ENCODE data around the gene SMIM45.
"Not testable (repeated sequence)": the region's sequence is repeated elsewhere in the genome, so short reads cannot be mapped to it uniquely, and the experiment has no call there.

The SMIM45 gene

DNA sequence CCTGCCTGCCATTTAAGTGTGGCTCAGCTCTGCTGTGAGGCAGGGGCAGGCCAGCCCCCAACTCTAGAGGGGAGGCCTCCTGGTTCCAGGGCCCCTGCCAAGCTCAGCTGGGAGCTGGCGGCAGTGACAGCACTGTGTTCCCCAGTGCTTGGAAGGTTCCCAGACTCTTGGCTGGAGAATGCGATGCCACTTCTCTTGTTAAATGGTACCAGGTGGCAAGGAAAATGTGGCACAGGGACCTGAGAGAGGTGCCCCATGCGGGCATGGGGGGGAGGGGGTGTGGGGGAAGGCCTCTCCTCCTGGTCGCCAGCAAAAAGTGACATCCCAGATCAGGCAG lies 17.0 kb upstream of the SMIM45 start:
- no peak for DNase-seq

DNA sequence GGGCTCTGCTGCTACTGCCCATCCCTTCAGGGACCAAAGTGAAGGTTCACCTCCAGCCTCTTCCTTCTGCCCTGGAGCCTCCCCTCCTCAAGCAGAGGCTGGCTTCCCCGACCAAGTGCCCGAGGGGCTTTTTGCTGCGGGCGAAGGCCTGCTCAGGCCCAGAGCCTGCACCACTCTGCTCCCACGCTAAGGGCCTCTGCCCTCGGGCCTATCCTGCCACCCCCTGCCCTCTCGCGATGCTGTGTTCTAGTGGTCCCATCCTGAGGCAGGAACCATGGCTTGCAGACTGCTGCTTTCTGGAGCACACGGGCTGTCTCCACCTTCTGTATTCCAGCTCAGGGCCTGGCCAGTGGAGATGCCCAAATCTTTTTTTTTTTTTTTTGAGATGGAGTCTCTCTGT lies 16.4 kb upstream of the SMIM45 start:
- no peak for DNase-seq

DNA sequence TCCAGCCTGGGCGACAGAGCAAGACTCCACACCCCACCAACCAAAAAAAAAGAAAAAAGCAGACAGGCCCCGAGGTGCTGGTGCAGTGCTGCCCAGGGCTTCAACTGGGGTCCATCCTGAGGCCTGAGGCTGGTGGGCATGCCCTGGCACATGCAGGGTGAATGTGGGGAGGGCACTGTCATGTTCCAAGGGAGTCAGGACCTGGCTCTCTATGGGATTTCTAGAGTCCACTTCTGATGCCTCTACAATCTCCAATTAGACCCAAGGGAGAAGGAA lies 15.1 kb upstream of the SMIM45 start:
- DNase-seq: no peak

- DNase-seq: peak; percentile 89 to 98 (median 95)
These were observed 11.7 kb upstream of the SMIM45 start for GRCh38 chr22:41939981-41940831.

DNA sequence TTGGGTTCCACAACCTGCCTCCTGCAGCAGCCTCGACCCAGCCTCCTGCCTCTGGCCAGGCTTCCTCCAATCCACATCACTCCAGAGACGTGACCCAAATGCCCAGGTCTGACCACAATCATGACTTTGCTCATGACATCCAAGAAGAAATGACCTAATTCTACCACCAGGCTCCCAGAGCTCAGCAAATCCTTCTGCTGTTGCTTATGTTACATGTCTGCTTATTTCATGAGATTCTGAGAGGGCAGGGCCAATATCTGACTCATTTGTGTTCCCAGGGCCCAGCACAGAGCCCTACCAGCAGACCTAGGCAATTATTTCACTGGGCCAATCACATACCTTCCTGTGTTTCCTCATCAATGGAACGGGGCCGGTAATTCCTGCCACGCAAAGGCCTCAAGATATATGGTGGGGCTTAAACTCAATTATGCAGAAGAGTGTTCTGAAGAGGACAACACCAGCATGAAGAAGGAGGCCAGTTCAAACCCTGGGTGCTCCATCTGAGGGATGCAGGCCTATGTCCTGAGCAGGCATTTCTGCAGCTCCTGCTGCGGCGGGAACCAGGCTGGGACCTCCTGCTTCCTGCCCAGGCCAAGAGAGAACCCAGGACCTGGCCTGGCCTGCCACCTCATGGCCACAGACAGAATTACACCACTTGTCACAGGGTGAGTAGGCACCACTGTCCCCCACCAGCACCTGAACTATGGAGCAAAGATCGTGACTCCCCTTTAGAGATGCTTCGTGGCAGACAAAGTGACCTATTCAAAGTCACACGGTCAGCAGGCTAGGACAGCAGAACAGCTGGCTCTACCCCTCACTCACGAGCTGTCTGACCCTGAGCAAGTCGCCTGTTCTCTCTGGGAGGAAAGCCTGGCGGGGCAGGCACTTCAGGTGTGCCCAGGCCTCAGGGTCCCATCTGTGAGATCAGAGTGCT lies 10.9 kb upstream of the SMIM45 start:
- DNase-seq: peak; percentile 68 to 85 (median 78)

GRCh38 chr22:41943661-41944209 lies 8.2 kb upstream of the SMIM45 start:
- no peak for DNase-seq

DNA sequence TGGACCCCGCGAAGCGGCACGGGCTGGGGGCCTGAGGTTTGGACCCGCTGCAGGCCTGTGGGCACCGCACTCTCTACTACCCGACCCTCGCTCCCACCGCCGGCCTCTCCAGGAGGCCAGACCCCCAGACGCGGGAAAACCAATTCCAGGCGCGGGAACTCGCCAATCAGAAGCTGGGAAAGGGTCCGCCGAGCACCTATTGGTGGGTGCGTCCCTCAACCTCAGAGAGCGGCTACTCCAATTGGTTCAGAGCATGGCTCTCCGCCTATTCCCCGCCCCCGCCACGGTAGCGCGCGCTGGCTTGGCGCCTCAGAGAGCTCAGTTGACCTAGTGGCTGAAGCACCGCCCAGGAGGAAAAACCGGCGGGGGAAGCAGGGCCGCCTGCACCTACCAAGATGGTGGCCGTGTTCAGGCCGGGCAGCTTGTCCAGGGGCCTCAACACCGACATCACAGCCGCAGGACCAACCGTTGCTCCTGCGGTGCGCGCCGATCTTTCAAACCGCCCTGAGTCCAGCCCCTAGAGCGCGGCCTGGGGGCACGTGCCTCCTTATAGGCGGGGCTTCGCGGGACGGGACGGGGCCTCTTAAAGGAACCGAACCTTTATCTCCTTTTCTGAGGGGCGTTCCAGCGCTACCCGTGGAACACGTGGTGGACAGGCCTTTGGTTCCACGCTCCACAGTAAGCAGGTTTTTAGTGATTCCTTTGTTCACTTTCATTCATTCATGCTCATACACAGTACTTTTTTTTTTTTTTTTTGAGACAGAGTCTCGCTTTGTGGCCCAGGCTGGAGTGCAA lies 5.1 kb upstream of the SMIM45 start, which contains the start of gene CENPM:
CENPM (minus strand) TSS at position 524 of the 795 bp plus-strand sequence; CDS start at position 448, 76 bp downstream.
- peak; percentile 71 to 95 (median 80) for DNase-seq

GRCh38 chr22:41947424-41948080 lies 4.4 kb upstream of the SMIM45 start:
- no peak for DNase-seq

DNA sequence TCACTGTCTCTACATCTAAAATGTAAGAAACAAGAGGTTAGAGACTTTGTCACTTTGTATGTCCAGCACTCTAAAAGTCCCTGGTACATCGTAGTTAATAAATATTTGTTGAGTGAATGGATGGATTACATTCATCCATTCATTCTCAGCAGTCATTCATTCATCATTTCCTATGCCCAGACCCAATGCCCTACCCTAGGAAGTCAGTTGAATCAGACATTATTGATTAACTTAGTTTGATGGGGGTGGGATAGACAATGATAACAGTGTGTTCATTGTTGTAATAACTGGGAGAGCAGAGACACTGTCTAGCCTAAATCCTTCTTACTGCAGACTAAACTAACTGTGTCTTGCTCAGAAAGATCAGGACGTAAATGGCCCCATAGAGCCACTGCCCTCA lies 3.8 kb upstream of the SMIM45 start:
- DNase-seq: no peak

DNA sequence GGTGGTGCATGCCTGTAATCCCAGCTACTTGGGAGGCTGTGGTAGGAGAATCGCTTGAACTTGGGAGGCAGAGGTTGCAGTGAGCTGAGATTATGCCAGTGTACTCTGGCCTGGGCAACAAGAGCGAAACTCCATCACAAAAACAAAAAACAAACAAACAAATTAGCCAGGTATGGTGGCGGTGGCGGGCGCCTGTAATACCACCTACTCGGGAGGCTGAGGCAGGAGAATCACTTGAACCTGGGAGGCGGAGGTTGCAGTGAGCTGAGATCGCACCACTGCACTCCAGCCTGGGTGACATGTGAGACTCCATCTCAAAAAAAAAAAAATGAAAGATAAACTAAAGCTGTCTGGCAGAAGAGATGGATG lies 3.0 kb upstream of the SMIM45 start:
- DNase-seq: not testable (repeated sequence)

GRCh38 chr22:41949297-41949965 lies 2.5 kb upstream of the SMIM45 start:
- DNase-seq: no peak

DNA sequence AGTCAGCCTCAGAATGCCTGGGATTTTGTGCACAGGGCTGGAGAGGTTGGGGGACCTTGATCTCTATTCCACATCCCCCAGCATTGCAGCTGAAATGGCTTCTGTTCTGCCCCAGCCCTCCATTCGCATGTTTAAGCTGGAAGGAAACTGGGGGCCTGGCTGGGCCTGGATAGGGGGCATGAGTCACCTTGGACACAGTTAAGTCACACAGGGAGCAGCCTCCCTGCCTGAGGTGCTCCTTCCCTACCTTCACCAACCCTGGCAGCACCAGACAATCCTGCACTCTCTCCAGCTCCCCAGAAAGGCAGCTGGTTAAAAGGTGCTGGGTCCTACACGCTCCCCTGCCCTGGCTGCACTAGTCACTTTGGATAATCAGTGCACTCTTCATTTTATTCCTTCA lies 763 bp downstream of the SMIM45 start:
- DNase-seq: no peak

- DNase-seq: no peak
These were observed 6.1 kb downstream of the SMIM45 start for GRCh38 chr22:41957941-41958556.

DNA sequence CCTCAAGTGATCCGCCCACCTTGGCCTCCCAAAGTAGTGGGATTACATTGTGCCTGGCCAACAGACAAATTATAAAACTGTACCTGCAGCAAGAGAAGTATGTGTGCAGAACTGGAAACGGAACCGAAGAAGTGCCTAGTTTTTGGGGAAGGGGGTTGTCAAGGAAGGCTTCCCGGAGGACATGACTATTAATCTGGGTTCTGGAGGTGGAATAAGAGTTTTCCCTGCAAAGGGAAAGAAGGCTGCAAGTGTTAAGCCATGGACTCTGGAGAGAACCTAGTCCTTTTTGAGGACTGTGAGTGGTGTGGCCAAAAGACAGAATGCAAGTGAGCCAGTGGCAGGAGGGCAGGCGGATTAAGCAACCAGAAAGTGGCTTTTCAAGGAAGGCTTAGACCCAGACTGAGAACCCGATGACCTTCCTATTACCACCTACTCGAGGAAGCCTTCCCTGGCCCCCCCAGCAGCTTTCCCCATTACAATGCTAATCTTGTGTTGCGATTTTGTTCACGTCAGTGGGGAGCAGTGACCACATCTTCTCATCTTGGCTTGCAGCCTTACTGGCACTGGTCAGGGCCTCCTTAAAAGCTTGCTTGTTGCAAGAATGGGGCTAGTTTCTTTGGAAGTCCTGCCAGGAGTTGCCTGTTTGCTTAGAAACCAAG lies 11.6 kb downstream of the SMIM45 start:
- no peak for DNase-seq

- DNase-seq: no peak
These were observed 12.2 kb downstream of the SMIM45 start for GRCh38 chr22:41964112-41964491.

GRCh38 chr22:41966225-41966606 lies 14.3 kb downstream of the SMIM45 start:
- DNase-seq: no peak

DNA sequence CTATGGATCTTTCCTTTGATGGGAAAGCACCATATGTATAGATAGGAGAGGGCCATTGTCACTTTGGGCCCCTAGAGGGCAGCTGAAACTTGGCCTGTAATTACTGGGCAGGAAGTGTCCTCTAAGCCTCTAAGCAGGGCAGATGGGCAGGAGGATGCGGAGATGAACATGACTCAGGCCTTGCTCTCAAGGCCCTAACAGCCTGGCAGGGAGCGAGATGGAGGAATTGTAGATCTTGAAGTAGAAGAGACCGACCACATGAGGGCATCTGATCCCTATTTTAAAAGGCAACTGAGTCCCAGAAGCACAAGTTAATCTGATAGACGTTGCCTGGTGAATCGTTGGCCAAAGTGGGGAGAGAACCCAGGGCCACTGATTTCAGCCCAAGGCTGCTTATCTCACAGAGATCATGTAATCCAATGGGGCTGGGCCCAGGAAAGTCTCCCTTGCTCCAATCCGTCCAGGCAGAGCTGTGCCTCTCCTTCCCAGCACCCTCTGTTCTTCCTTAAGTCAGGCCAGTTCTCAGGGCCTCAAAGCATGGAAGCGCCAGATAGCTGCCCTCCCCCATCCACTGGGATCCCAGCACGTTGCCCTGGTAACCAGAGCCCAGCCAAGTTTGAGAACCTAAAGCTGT lies 14.8 kb downstream of the SMIM45 start:
- peak in 3 of 5 donors; percentile 12 to 75 (median 32) for DNase-seq

DNA sequence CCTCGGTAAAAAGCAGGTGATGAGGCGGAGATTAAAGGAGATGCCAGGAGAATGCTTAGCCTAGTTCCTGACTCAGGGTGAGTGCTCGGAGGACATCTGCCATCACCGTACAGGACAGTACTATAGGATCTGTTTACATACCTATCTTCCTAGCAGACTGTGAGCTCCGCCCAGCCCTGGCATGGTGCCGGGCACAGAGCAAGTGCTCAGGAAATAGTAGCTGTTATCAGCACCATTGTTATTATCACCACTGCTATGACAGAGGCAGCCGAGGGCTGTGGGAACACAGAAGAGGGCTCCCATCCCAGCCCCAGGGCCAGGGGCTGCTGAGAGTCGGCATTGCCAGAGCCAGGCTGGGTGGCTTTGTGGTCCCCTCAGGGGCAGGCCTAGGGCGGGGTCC lies 16.7 kb downstream of the SMIM45 start:
- no peak for DNase-seq

GRCh38 chr22:41969110-41969646 lies 17.2 kb downstream of the SMIM45 start, which contains the start of gene SEPTIN3:
SEPTIN3 (plus strand) TSS chr22:41969443; CDS start chr22:41971493, 2,050 bp downstream.
- DNase-seq: no peak

DNA sequence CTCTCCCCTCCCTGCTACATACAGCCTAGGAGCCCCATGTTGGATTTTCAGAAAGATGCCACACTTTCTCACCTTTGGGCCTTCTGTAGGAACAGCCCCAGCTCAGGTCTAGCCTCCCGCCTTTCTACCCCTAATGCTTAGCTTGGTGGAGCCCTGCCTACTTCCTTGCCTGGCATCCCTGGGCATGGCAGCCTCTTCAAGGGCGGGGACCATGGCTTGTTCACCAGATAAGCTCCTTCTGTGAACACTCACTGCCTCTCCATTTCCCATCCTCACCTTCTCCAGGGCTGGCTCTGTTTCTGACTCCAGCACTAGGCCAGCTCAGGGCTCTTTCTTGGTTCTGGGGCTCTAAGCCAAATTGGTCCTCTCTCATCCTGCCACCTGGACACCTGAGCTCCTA lies 18.7 kb downstream of the SMIM45 start:
- no peak for DNase-seq
